Measurements from ENCODE around the gene ZNF76. TPM values are rescaled to one million over a fixed set of nuclear protein-coding genes. Genes with fewer than 3 reads are reported as not detected.

Gene ZNF76
- total and polyA plus RNA-seq, 9 of the 15 experiments (the other 6 are each of a cell fraction or from before 2014, with no cell fraction given), result 1.2 to 17.8 (median 10.7) TPM

DNA sequence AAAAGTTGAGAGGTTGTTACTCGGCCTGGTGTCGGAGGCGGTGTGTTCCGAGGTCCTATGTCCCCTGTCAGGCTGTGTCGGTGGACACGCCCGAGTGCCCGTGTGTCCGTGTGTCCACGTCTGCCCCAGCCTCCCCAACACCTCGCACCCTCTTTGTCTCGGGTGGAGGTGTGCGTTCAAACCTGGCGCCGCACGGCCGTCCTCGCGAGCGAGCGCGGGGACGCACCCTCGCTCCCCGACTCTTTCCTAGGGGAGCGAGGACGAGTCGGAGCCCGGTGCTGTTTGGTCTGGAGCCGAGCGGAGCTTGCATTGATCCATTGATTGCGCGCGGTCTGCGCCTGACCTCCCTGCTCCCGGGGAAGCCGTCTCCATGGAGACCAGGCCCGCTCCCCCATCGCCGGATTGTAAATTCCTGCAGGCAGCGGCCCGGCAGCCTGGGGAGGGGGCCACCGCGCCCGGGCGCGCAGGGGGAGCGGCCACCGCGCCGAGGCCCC is 46.2 kb upstream of the ZNF76 start:
- TF ChIP-seq ZNF79 (CRISPR knock-in tag; IDR thresholded peaks at IDR 0.05; ENCODE audit: low read depth) (no peak), GTF2A2 (tag; IDR thresholded peaks at IDR 0.05) (no peak), TRIM28 (IDR thresholded peaks at IDR 0.05) (no peak), POLR2G (IDR thresholded peaks at IDR 0.05; ENCODE audit: low read depth, low read length) (0 out of 2 replicates have a peak, but pooled peaks have one; percentile 39), ZNF133 (CRISPR knock-in tag; IDR thresholded peaks at IDR 0.05) (no peak), SMAD4 (CRISPR knock-in tag; conservative IDR thresholded peaks at IDR 0.05) (no peak), MBD2 (IDR thresholded peaks at IDR 0.05; ENCODE audit: borderline replicate concordance, low read depth) (no peak), ZNF740 (CRISPR knock-in tag; IDR thresholded peaks at IDR 0.05) (0 out of 2 replicates have a peak, but pooled peaks have one; percentile 25), ZNF740 (tag; IDR thresholded peaks at IDR 0.05) (no peak), ELK3 (CRISPR knock-in tag; IDR thresholded peaks at IDR 0.05) (no peak)
- no peak overlapping the region for H2AFZ ChIP-seq (ENCODE audit: low read depth, low read length)
- peaks cover 47 to 69% of the 10 kb centered on the region in 2 experiments for H3K27me3 ChIP-seq (ENCODE audit: control insufficient read depth in 2 of 2, insufficient read depth in 2 of 2, low read length in 2 of 2)
- BruUV-seq (replicated peaks), result no TSS peak
- 48% methylated on average over 51 of the region's 51 CpGs for WGBS (ENCODE audit: insufficient coverage, low coverage, missing lambda C conversion rate)
- POLR2A ChIA-PET, result interaction anchor here (0.9 to 2.9 kb wide), 5 partner anchors 9 to 92 kb away, joined by 3 to 7 read pairs (median 6); no protein-coding TSS in a partner anchor
- no peaks in the 10 kb centered on the region for H3K9me1 ChIP-seq (ENCODE audit: control insufficient read depth, insufficient read depth, low read length)
- H3K36me3 ChIP-seq (ENCODE audit: control insufficient read depth, insufficient read depth, low read length), result no peaks in the 10 kb centered on the region
- H3K4me3 ChIP-seq, result no peak overlapping the region
- intact Hi-C loops (cut with micrococcal nuclease) (no loop called here), in situ Hi-C loops (cut with MboI) (no loop called here)
- H4K20me1 ChIP-seq (replicated peaks; ENCODE audit: control insufficient read depth, insufficient read depth, low read length), result peaks cover 21% of the 10 kb centered on the region; the same call in 1 of the 2 replicates
- no peak overlapping the region for H3K4me2 ChIP-seq (ENCODE audit: insufficient read depth, low read length)
- CTCF ChIA-PET (ENCODE audit: low intra/inter-chr PET ratio), result no interaction called here
- no peak overlapping the region for H3K27ac ChIP-seq (ENCODE audit: extremely low read depth, low read depth, low read length)
- H3K9ac ChIP-seq (ENCODE audit: insufficient read depth in 1 of 2, low read depth in 2 of 2, low read length in 2 of 2), result no peak overlapping the region
- ATAC-seq (no peak), DNase-seq (ENCODE audit: extremely low read depth in 1 of 4, low spot score in 3 of 4) (peak in 1 of 4 experiments; percentile 29), FAIRE-seq (no peak)
- peaks cover 4 to 22% of the 10 kb centered on the region in 2 experiments; a peak in 4 of 5 replicates for H3K4me1 ChIP-seq (replicated peaks in 1 of 2; ENCODE audit: control insufficient read depth in 2 of 2, insufficient read depth in 2 of 2, low read length in 2 of 2)
- no peaks in the 10 kb centered on the region for H3K9me3 ChIP-seq (replicated peaks; ENCODE audit: control insufficient read depth, insufficient read depth, low read depth, low read length)
- H3K79me2 ChIP-seq (ENCODE audit: control insufficient read depth, insufficient read depth, low read length), result no peaks in the 10 kb centered on the region

Data from K562 (cell line).